ENCODE measurements around the gene REV3L. TPM values are rescaled to one million over a fixed set of nuclear protein-coding genes. Genes with fewer than 3 reads are reported as not detected.

The REV3L gene
- total and polyA plus RNA-seq, 2 of the 8 experiments (the other 6 are each of a cell fraction or from before 2014, with no cell fraction given) = 2.1 to 6.6 TPM

DNA sequence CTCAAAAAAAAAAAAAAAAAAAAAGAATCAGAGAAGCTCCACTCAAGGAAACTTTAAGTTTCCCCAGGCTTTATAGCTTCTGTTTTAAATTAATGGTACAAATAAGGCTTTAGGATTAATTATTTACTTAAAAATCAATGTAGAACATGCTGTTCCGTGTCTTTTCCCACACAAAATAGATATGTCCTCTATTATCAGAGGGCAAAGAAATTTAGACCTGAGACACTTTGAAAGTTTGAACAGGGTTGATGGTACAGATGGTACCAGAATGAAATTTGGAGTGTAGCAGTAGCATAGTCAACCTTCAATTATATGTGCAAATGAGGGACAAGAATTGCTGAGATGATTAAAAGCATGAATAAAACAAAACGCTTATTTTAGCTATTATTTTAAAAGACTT, 32.2 kb upstream of the REV3L start:
- H2AK5ac ChIP-seq (ENCODE audit: low read depth, low read length) = no peak overlapping the region
- no peak for TF ChIP-seq POU5F1 (IDR thresholded peaks at IDR 0.05; ENCODE audit: low read depth, low read length)
- no peak for TF ChIP-seq CEBPB (IDR thresholded peaks at IDR 0.05; ENCODE audit: low read depth, low read length)
- no peak for TF ChIP-seq SIN3A (conservative IDR thresholded peaks at IDR 0.05 in 1 of 2, IDR thresholded peaks at IDR 0.05 in 1 of 2; ENCODE audit: low read depth in 1 of 2, low read length in 2 of 2)
- TF ChIP-seq SIRT6 (IDR thresholded peaks at IDR 0.05; ENCODE audit: low read length) = no peak
- TF ChIP-seq TAF7 (optimal IDR thresholded peaks at IDR 0.05; ENCODE audit: borderline replicate concordance, low read depth, low read length) = no peak
- TF ChIP-seq RBBP5 (IDR thresholded peaks at IDR 0.05; ENCODE audit: borderline replicate concordance, low read depth, low read length) = no peak
- TF ChIP-seq, protein P1, sequence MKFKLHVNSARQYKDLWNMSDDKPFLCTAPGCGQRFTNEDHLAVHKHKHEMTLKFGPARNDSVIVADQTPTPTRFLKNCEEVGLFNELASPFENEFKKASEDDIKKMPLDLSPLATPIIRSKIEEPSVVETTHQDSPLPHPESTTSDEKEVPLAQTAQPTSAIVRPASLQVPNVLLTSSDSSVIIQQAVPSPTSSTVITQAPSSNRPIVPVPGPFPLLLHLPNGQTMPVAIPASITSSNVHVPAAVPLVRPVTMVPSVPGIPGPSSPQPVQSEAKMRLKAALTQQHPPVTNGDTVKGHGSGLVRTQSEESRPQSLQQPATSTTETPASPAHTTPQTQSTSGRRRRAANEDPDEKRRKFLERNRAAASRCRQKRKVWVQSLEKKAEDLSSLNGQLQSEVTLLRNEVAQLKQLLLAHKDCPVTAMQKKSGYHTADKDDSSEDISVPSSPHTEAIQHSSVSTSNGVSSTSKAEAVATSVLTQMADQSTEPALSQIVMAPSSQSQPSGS (IDR thresholded peaks at IDR 0.05; ENCODE audit: low read length) = no peak
- TF ChIP-seq TCF12 (IDR thresholded peaks at IDR 0.05; ENCODE audit: low read depth, low read length) = no peak
- no peak for TF ChIP-seq MAFK (IDR thresholded peaks at IDR 0.05; ENCODE audit: low read depth, low read length)
- no peak for TF ChIP-seq CHD2 (IDR thresholded peaks at IDR 0.05; ENCODE audit: low read length)
- TF ChIP-seq KDM1A (IDR thresholded peaks at IDR 0.05; ENCODE audit: borderline replicate concordance, low read length) = no peak
- TF ChIP-seq EP300 (IDR thresholded peaks at IDR 0.05; ENCODE audit: borderline replicate concordance in 1 of 2, low read depth in 2 of 2, low read length in 2 of 2) = no peak
- no peak overlapping the region for H3K4me2 ChIP-seq (ENCODE audit: insufficient read depth in 1 of 2, low read depth in 2 of 2, low read length in 2 of 2)
- no peaks in the 10 kb centered on the region for H3K27me3 ChIP-seq (replicated peaks in 1 of 4; ENCODE audit: control insufficient read depth in 3 of 4, extremely low read depth in 1 of 4, insufficient read depth in 3 of 4, low read length in 3 of 4)
- H3K4me1 ChIP-seq (replicated peaks in 1 of 4; ENCODE audit: control insufficient read depth in 3 of 4, insufficient read depth in 4 of 4, low read length in 3 of 4) = 0 out of 7 replicates have a peak, but pooled peaks cover 0 to 2% (median 0%) of the 10 kb centered on the region in 4 experiments
- FAIRE-seq (no peak), DNase-seq (ENCODE audit: low read depth in 1 of 2, low spot score in 2 of 2) (no peak)
- no peak overlapping the region for H2BK120ac ChIP-seq (replicated peaks; ENCODE audit: low read depth, low read length)
- no peak overlapping the region for H2BK20ac ChIP-seq (ENCODE audit: low read length)
- no peak overlapping the region for H4K8ac ChIP-seq (ENCODE audit: extremely low read depth, insufficient read depth, low read length)
- H3K4me3 ChIP-seq (ENCODE audit: extremely low read depth in 1 of 4, insufficient read depth in 2 of 4, low read depth in 3 of 4, low read length in 4 of 4) = no peak overlapping the region
- no peak overlapping the region for H2BK5ac ChIP-seq (ENCODE audit: low read depth, low read length)
- H3K9me3 ChIP-seq (ENCODE audit: insufficient read depth in 2 of 2, low read depth in 1 of 2, low read length in 1 of 2) = no peaks in the 10 kb centered on the region
- H4K20me1 ChIP-seq (replicated peaks in 1 of 2; ENCODE audit: control insufficient read depth in 1 of 2, insufficient read depth in 2 of 2, low read length in 2 of 2) = no peaks in the 10 kb centered on the region
- H3K23me2 ChIP-seq (ENCODE audit: low read depth, low read length) = no peaks in the 10 kb centered on the region
- H2BK15ac ChIP-seq (ENCODE audit: low read length) = no peak overlapping the region
- H2BK12ac ChIP-seq (ENCODE audit: low read depth, low read length) = no peak overlapping the region
- no peak overlapping the region for H3K18ac ChIP-seq (ENCODE audit: extremely low read depth, low read length)
- no peak overlapping the region for H3K56ac ChIP-seq (replicated peaks; ENCODE audit: insufficient read length, low read depth, low read length)
- POLR2A ChIA-PET (ENCODE audit: partially characterized antibody) = no interaction called here
- no peak overlapping the region for H4K5ac ChIP-seq (ENCODE audit: insufficient read length, low read depth, low read length)
- H3K9ac ChIP-seq (replicated peaks in 1 of 4; ENCODE audit: extremely low read depth in 1 of 4, low read depth in 3 of 4, low read length in 3 of 4) = no peak overlapping the region
- no peaks in the 10 kb centered on the region for H3K36me3 ChIP-seq (ENCODE audit: control insufficient read depth in 2 of 4, insufficient read depth in 4 of 4, low read length in 3 of 4)
- H3K4ac ChIP-seq (replicated peaks; ENCODE audit: insufficient read length, low read depth, low read length) = no peak overlapping the region
- 89% methylated on average over 2 of the region's 2 CpGs; no CpG with 5 or more reads in 1 of the 2 experiments for WGBS, 2 experiments (ENCODE audit: extremely low coverage in 1 of 2, insufficient coverage in 1 of 2, insufficient read length in 1 of 2, insufficient replicate concordance in 2 of 2, low coverage in 1 of 2, low lambda C conversion rate in 2 of 2, missing lambda C conversion rate in 1 of 2)
- no peak overlapping the region for H4K91ac ChIP-seq (replicated peaks; ENCODE audit: insufficient read length, low read length)
- no peaks in the 10 kb centered on the region for H3K79me2 ChIP-seq (ENCODE audit: control insufficient read depth in 1 of 2, insufficient read depth in 2 of 2, low read length in 2 of 2)
- H3K14ac ChIP-seq (ENCODE audit: insufficient read length) = no peak overlapping the region
- no peaks in the 10 kb centered on the region for H3K79me1 ChIP-seq (ENCODE audit: low read depth, low read length)
- CTCF ChIA-PET (ENCODE audit: partially characterized antibody) = no interaction called here
- H3K23ac ChIP-seq (ENCODE audit: insufficient read length) = no peak overlapping the region
- no peak overlapping the region for H3K27ac ChIP-seq (ENCODE audit: low read depth, low read length)
- no peak overlapping the region for H2AFZ ChIP-seq (ENCODE audit: low read length)

All from H1 (cell line).